KMS-11 (cell line): ENCODE results near the gene EPAS1.

ENCODE experiments used
- H2AFZ ChIP-seq: fragments of 200-600 bp; sonication (generic); 2 replicates; pipeline ENCODE4 v1.6.1; 2016; ENCODE audit warnings: antibody characterized with exemption, mixed run types, low read depth
- H3K27ac ChIP-seq: fragments of 200-600 bp; sonication (generic); 2 replicates; pipeline ENCODE4 v1.6.1; 2016; ENCODE audit warnings: mild to moderate bottlenecking, mixed run types
- H3K27me3 ChIP-seq: fragments of 200-600 bp; sonication (generic); 2 replicates; pipeline ENCODE4 v1.6.1; 2017; ENCODE audit warnings: mild to moderate bottlenecking, low read depth, mixed run types, moderate library complexity; ENCODE audit not compliant: insufficient read depth
- H3K36me3 ChIP-seq: fragments of 200-600 bp; sonication (generic); 2 replicates; pipeline ENCODE4 v1.6.1; 2017; ENCODE audit warnings: mild to moderate bottlenecking, mixed run types; ENCODE audit not compliant: insufficient read depth
- H3K4me1 ChIP-seq: fragments of 200-600 bp; sonication (generic); 2 replicates; pipeline ENCODE4 v1.6.1; 2016; ENCODE audit warnings: mild to moderate bottlenecking, low read depth, mixed run types; ENCODE audit not compliant: poor library complexity, severe bottlenecking
- H3K4me2 ChIP-seq: fragments of 200-600 bp; sonication (generic); 2 replicates; pipeline ENCODE4 v1.7.0; 2016; ENCODE audit warnings: mild to moderate bottlenecking, mixed run types
- H3K4me3 ChIP-seq: fragments of 200-600 bp; sonication (generic); IDR thresholded peaks from 2 replicates; pipeline ENCODE4 v1.6.1; 2017; ENCODE audit warnings: low read depth, low read length, mixed read lengths; ENCODE audit not compliant: insufficient read depth
- H3K79me2 ChIP-seq: fragments of 200-600 bp; sonication (generic); 2 replicates; pipeline ENCODE4 v1.6.1; 2016; ENCODE audit warnings: low read depth, mixed run types; ENCODE audit not compliant: insufficient read depth
- H3K9ac ChIP-seq: fragments of 200-600 bp; sonication (generic); 2 replicates; pipeline ENCODE4 v1.6.1; 2016; ENCODE audit warnings: mild to moderate bottlenecking, mixed run types
- H4K20me1 ChIP-seq: fragments of 200-600 bp; sonication (generic); 2 replicates; pipeline ENCODE4 v1.6.1; 2016; ENCODE audit warnings: mild to moderate bottlenecking, mixed run types; ENCODE audit not compliant: insufficient read depth
- CTCF ChIP-seq: fragments of 200-600 bp; sonication (generic); conservative IDR thresholded peaks from 2 replicates; pipeline ENCODE4 v1.6.1; 2017; ENCODE audit warnings: low read depth, mild to moderate bottlenecking, antibody characterized with exemption, low read length, moderate library complexity, mixed read lengths

Gene EPAS1

GRCh38 chr2:46284260-46284659 is 12.9 kb upstream of the EPAS1 start:
- TF ChIP-seq CTCF, result no peak
- Histone ChIP-seq H3K4me3 (no peak overlapping the region), H3K4me2 (no peak overlapping the region), H3K27ac (no peak overlapping the region), H3K4me1 (no peaks in the 10 kb centered on the region), H3K79me2 (no peaks in the 10 kb centered on the region), H3K9ac (no peak overlapping the region), H3K36me3 (no peaks in the 10 kb centered on the region), H4K20me1 (no peaks in the 10 kb centered on the region), H2AFZ (no peak overlapping the region), H3K27me3 (no peaks in the 10 kb centered on the region)

- no peaks in the 10 kb centered on the region for H3K4me1 ChIP-seq
- no peak overlapping the region for H3K27ac ChIP-seq
- H3K4me2 ChIP-seq, result no peak overlapping the region
- no peaks in the 10 kb centered on the region for H3K79me2 ChIP-seq
- H3K4me3 ChIP-seq, result no peak overlapping the region
- no peak overlapping the region for H3K9ac ChIP-seq
- H3K27me3 ChIP-seq, result no peaks in the 10 kb centered on the region
- H4K20me1 ChIP-seq, result no peaks in the 10 kb centered on the region
- no peaks in the 10 kb centered on the region for H3K36me3 ChIP-seq
- no peak for TF ChIP-seq CTCF
- no peak overlapping the region for H2AFZ ChIP-seq
Measured at GRCh38 chr2:46284796-46285195, 12.4 kb upstream of the EPAS1 start.

GRCh38 chr2:46286715-46287114 is 10.5 kb upstream of the EPAS1 start:
- H3K27me3 ChIP-seq, result no peaks in the 10 kb centered on the region
- no peaks in the 10 kb centered on the region for H3K4me1 ChIP-seq
- no peaks in the 10 kb centered on the region for H4K20me1 ChIP-seq
- H3K4me3 ChIP-seq, result no peak overlapping the region
- H3K79me2 ChIP-seq, result no peaks in the 10 kb centered on the region
- no peak for TF ChIP-seq CTCF
- H2AFZ ChIP-seq, result no peak overlapping the region
- H3K4me2 ChIP-seq, result no peak overlapping the region
- no peak overlapping the region for H3K27ac ChIP-seq
- no peaks in the 10 kb centered on the region for H3K36me3 ChIP-seq
- no peak overlapping the region for H3K9ac ChIP-seq

- Histone ChIP-seq H3K9ac (no peak overlapping the region), H3K79me2 (no peaks in the 10 kb centered on the region), H2AFZ (no peak overlapping the region), H4K20me1 (no peaks in the 10 kb centered on the region), H3K4me3 (no peak overlapping the region), H3K36me3 (no peaks in the 10 kb centered on the region), H3K27me3 (no peaks in the 10 kb centered on the region), H3K4me2 (no peak overlapping the region), H3K4me1 (no peaks in the 10 kb centered on the region), H3K27ac (no peak overlapping the region)
- TF ChIP-seq CTCF, result no peak
Measured at GRCh38 chr2:46290078-46290477, 7.1 kb upstream of the EPAS1 start.

GRCh38 chr2:46293466-46293865 is 3.7 kb upstream of the EPAS1 start:
- Histone ChIP-seq H3K36me3 (no peaks in the 10 kb centered on the region), H3K4me1 (no peaks in the 10 kb centered on the region), H3K27ac (no peak overlapping the region), H3K27me3 (peaks cover 9% of the 10 kb centered on the region), H3K9ac (no peak overlapping the region), H2AFZ (no peak overlapping the region), H3K4me2 (no peak overlapping the region), H3K4me3 (no peak overlapping the region), H4K20me1 (no peaks in the 10 kb centered on the region), H3K79me2 (no peaks in the 10 kb centered on the region)
- no peak for TF ChIP-seq CTCF
